CD4-positive, alpha-beta T cell (primary cell): ENCODE results near the gene TM4SF20. TPM values are rescaled to one million over a fixed set of nuclear protein-coding genes. Genes with fewer than 3 reads are reported as not detected.

Experiments used
- ATAC-seq: fragments of 200-7000 bp; cut with Tn5 transposase; one replicate; pipeline ENCODE4 v1.10.0; 2022; ENCODE audit warnings: mild to moderate bottlenecking; ENCODE audit not compliant: poor library complexity
- CTCF ChIA-PET: fragments of 350-600 bp; sonication (Branson Sonifier 250); formaldehyde crosslinking; loops from one replicate; lab custom pipeline; 2021; ENCODE audit warnings: antibody characterized with exemption, inconsistent platforms; lab: Charles Lee
- POLR2A ChIA-PET: fragments of 350-600 bp; sonication (Branson Sonifier 250); formaldehyde crosslinking; loops from one replicate; lab custom pipeline; 2021; ENCODE audit warnings: antibody characterized with exemption, inconsistent platforms; lab: Charles Lee
- DNase-seq, 14 experiments: peaks; one replicate each; pipeline ENCODE4 v3.0.0-alpha.2; 2013 to 2020; ENCODE audit warnings: mixed read lengths in 2 of 14
- H3K27ac ChIP-seq, 2 donors: one replicate each; pipeline versions ENCODE4 v1.5.1 to v1.7.0; 2013; ENCODE audit warnings: low read length in 2 of 2, low read depth in 1 of 2, mild to moderate bottlenecking in 1 of 2
- H3K27me3 ChIP-seq, 2 experiments: 1 replicate in 1 of 2; 2 replicates in 1 of 2; pipeline versions ENCODE4 v1.6.1 to v1.7.0; 2013; ENCODE audit warnings: low read length in 2 of 2, control low read depth in 1 of 2, mild to moderate bottlenecking in 1 of 2, moderate library complexity in 1 of 2; ENCODE audit not compliant: insufficient read depth in 2 of 2, control insufficient read depth in 1 of 2
- H3K36me3 ChIP-seq: one replicate; pipeline ENCODE4 v1.6.1; 2013; ENCODE audit warnings: low read length, control low read depth; ENCODE audit not compliant: insufficient read depth
- H3K4me1 ChIP-seq: one replicate; pipeline ENCODE4 v1.6.1; 2013; ENCODE audit warnings: low read length, control low read depth; ENCODE audit not compliant: insufficient read depth
- H3K4me3 ChIP-seq: one replicate; pipeline ENCODE4 v1.5.1; 2013; ENCODE audit warnings: mild to moderate bottlenecking, low read length, moderate library complexity
- H3K9me3 ChIP-seq, 2 experiments: 1 replicate in 1 of 2; 2 replicates in 1 of 2; pipeline versions ENCODE4 v1.6.1 to v1.7.0; 2013; ENCODE audit warnings: low read length in 2 of 2, mild to moderate bottlenecking in 2 of 2, control low read depth in 1 of 2, moderate library complexity in 1 of 2; ENCODE audit not compliant: control insufficient read depth in 1 of 2, insufficient read depth in 1 of 2
- H3K27ac Mint-ChIP-seq: one replicate; pipeline ENCODE4 v1.8.0; 2020; ENCODE audit warnings: mixed read lengths
- H3K27me3 Mint-ChIP-seq: one replicate; pipeline ENCODE4 v1.8.0; 2021; ENCODE audit warnings: mixed read lengths
- H3K36me3 Mint-ChIP-seq: one replicate; pipeline ENCODE4 v1.8.0; 2021; ENCODE audit warnings: low read depth, mixed read lengths
- H3K4me1 Mint-ChIP-seq: one replicate; pipeline ENCODE4 v1.8.0; 2021; ENCODE audit warnings: low read depth, mixed read lengths
- H3K4me3 Mint-ChIP-seq: one replicate; pipeline ENCODE4 v1.8.0; 2020; ENCODE audit warnings: mild to moderate bottlenecking, mixed read lengths
- H3K9me3 Mint-ChIP-seq: one replicate; pipeline ENCODE4 v1.8.0; 2020; ENCODE audit warnings: mixed read lengths
- CTCF ChIP-seq: fragments of 200-600 bp; IDR thresholded peaks from one replicate; pipeline ENCODE4 v1.8.0; 2022; ENCODE audit warnings: antibody characterized with exemption, mild to moderate bottlenecking
- intact Hi-C, 2 experiments: fragments of 100-400 bp; cut with DNase I in 1 of 2; cut with micrococcal nuclease in 1 of 2; formaldehyde crosslinking; loops; one replicate each; pipeline versions ENCODE4 v1.15.1 to v1.9.0; 2023 to 2025; cut with DNase I, micrococcal nuclease
- total RNA-seq, 174 experiments: library from RNA in 2 of 174; stranded (reverse) in 2 of 174; gene quantifications; one replicate each; pipeline ENCODE4 v1.2.3 and lab custom pipeline; 2021 to 2026

Gene TM4SF20
- total RNA-seq, 2 experiments from 2014 or later = not detected

GRCh38 chr2:227394401-227394800 is 15.3 kb upstream of the TM4SF20 start:
- POLR2A ChIA-PET = no interaction called here
- no peak for TF ChIP-seq CTCF
- H3K27me3 Mint-ChIP-seq = no peaks in the 10 kb centered on the region
- no peaks in the 10 kb centered on the region for H3K36me3 ChIP-seq
- H3K36me3 Mint-ChIP-seq = no peaks in the 10 kb centered on the region
- CTCF ChIA-PET = no interaction called here
- DNase-seq (no peak), ATAC-seq (no peak)
- H3K27ac ChIP-seq = no peak overlapping the region
- H3K4me3 Mint-ChIP-seq = no peak overlapping the region
- H3K4me1 ChIP-seq = peaks cover 3% of the 10 kb centered on the region
- no peak overlapping the region for H3K27ac Mint-ChIP-seq
- no peak overlapping the region for H3K4me3 ChIP-seq
- H3K9me3 ChIP-seq = no peaks in the 10 kb centered on the region
- H3K27me3 ChIP-seq = peaks cover 0 to 2% of the 10 kb centered on the region in 2 experiments
- no peaks in the 10 kb centered on the region for H3K9me3 Mint-ChIP-seq
- intact Hi-C loops = no loop called here
- no peaks in the 10 kb centered on the region for H3K4me1 Mint-ChIP-seq

- ChIA-PET CTCF (no interaction called here), POLR2A (no interaction called here)
- Histone ChIP-seq H3K4me3 (no peak overlapping the region), H3K27ac (no peak overlapping the region), H3K27me3 (peaks cover 0 to 2% of the 10 kb centered on the region in 2 experiments), H3K4me1 (no peaks in the 10 kb centered on the region), H3K9me3 (no peaks in the 10 kb centered on the region), H3K36me3 (no peaks in the 10 kb centered on the region)
- ATAC-seq (no peak), DNase-seq (no peak)
- no peaks in the 10 kb centered on the region for H3K36me3 Mint-ChIP-seq
- no peak overlapping the region for H3K4me3 Mint-ChIP-seq
- H3K27me3 Mint-ChIP-seq = no peaks in the 10 kb centered on the region
- no peaks in the 10 kb centered on the region for H3K4me1 Mint-ChIP-seq
- no peak overlapping the region for H3K27ac Mint-ChIP-seq
- intact Hi-C loops = no loop called here
- no peak for TF ChIP-seq CTCF
- no peaks in the 10 kb centered on the region for H3K9me3 Mint-ChIP-seq
These were observed 11.6 kb upstream of the TM4SF20 start for GRCh38 chr2:227390468-227391256.

GRCh38 chr2:227389661-227390060 is 10.6 kb upstream of the TM4SF20 start:
- H3K4me1 Mint-ChIP-seq = no peaks in the 10 kb centered on the region
- H3K27me3 Mint-ChIP-seq = no peaks in the 10 kb centered on the region
- H3K27ac Mint-ChIP-seq = no peak overlapping the region
- DNase-seq = no peak
- Histone ChIP-seq H3K4me1 (no peaks in the 10 kb centered on the region), H3K36me3 (no peaks in the 10 kb centered on the region), H3K4me3 (no peak overlapping the region), H3K27ac (no peak overlapping the region), H3K27me3 (peaks cover 0 to 2% of the 10 kb centered on the region in 2 experiments), H3K9me3 (no peaks in the 10 kb centered on the region)
- TF ChIP-seq CTCF = no peak
- intact Hi-C loops = no loop called here
- H3K9me3 Mint-ChIP-seq = no peaks in the 10 kb centered on the region
- no peak for ATAC-seq
- POLR2A ChIA-PET = no interaction called here
- no peak overlapping the region for H3K4me3 Mint-ChIP-seq
- H3K36me3 Mint-ChIP-seq = no peaks in the 10 kb centered on the region
- CTCF ChIA-PET = no interaction called here
